GM23248 (cell line): Measurements from ENCODE around the gene CCNG2.

ENCODE experiments used
- EZH2 ChIP-seq: fragments of 200-600 bp; sonication (generic); IDR thresholded peaks from 2 replicates; pipeline ENCODE4 v1.6.1; 2018; ENCODE audit warnings: antibody characterized with exemption, mild to moderate bottlenecking; ENCODE audit not compliant: insufficient read depth, poor library complexity, severe bottlenecking
- EZH2phosphoT487 ChIP-seq: fragments of 200-600 bp; sonication (generic); IDR thresholded peaks from 2 replicates; pipeline ENCODE4 v1.6.1; 2018; ENCODE audit warnings: antibody characterized with exemption, moderate library complexity, mild to moderate bottlenecking, low read depth; ENCODE audit not compliant: insufficient read depth

GRCh38 chr4:77156912-77157858 lies at the start of gene CCNG2:
- TF ChIP-seq EZH2: no peak
- no peak for TF ChIP-seq EZH2phosphoT487
